Purkinje cell (primary cell): ENCODE data around the gene CDKN2B-AS1. TPM values are rescaled to one million over a fixed set of nuclear protein-coding genes. Genes with fewer than 3 reads are reported as not detected.

ENCODE experiments used
- polyA plus RNA-seq: library from polyadenylated mRNA; unstranded; fragments of >200 nt; fragmentation: Nextera tagmentation; gene quantifications from 2 replicates; pipeline ENCODE4 v1.2.1, GENCODE V29; 2014

The CDKN2B-AS1 gene
- polyA plus RNA-seq, result 2.5 and 10.7 TPM in 2 replicates

GRCh38 chr9:21994556-21995005 is at the start of gene CDKN2B-AS1:
Gene CDKN2B-AS1, plus strand, starts transcription at chr9:21994791.

GRCh38 chr9:21993893-21994555 is 567 bp upstream of the CDKN2B-AS1 start, which contains the start of gene CDKN2A:
Gene CDKN2A, minus strand, starts transcription at chr9:21994392.

DNA sequence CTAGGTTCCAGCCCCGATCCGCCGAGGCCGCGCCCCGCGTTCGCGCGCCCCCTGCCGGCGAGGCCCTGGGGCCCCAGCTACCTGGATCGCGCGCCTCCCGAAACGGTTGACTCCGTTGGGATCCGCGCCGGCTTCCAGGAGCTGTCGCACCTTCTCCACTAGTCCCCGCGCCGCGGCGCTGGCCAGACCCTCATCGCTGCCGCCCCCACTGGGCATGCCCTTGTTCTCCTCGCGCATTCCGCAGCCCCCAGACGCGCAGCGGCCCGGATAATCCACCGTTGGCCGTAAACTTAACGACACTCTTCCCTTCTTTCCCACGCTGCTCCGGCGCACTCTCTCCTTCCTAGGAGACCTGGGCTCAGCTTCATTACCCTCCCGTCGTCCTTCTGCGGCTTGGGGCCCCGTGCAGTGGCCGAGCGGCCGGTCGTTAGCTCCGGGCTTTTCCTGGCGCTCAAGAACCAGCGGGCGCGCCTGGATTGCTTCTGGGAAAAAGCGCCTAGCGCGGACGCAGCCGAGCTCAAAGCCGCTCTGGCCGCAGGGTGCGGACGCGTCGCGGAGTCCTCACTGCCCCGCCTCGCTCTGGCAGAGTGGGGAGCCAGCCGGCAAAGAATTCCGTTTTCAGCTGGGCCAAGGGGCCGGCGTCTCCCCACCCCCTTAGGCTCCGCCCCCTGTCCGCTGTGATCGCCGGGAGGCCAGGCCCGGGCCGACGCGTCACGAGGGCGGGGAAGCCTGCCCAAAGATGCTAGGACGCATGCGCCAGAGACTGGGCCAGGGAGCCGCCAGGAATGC is 14.3 kb downstream of the CDKN2B-AS1 start, which contains the start of gene CDKN2B:
Gene CDKN2B (minus strand): TSS at position 589 of the 789 bp plus-strand sequence. CDS start 352 bp downstream, at position 237.

Other genes with a start within 250 kb of the CDKN2B-AS1 start
- gene MTAP, start 192.2 kb upstream of the CDKN2B-AS1 start, polyA plus RNA-seq, result 4.0 and 9.2 TPM in 2 replicates
- gene CDKN2A, start 399 bp upstream of the CDKN2B-AS1 start, polyA plus RNA-seq, result 28.8 and 60.3 TPM in 2 replicates
- 19.8 and 25.9 TPM in 2 replicates for gene CDKN2B, start 14.5 kb downstream of the CDKN2B-AS1 start, polyA plus RNA-seq